ENCODE data around the gene ARID1B.

Gene ARID1B

DNA sequence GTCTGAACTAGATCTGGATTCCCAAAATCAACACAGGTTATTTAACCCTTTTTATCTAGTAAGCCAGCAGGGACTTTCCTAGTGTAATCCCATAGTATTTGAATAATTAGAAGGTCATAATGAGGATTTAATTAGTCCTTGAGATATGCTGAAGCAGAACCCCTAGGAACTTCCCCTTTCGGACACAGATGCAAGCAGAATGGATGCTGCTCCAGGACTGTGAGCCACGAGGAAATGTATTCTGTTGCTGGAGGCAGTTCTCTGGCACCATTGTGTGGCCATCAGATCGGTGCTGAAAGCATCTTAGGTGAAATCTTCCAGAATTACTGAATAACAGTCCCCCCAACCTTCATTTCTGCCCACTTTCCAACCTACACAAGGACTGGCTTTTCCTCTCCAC is 339.2 kb downstream of the ARID1B start:
- no peak for DNase-seq

- DNase-seq, result no peak
Measured at GRCh38 chr6:157117431-157118095, 340.4 kb downstream of the ARID1B start.

GRCh38 chr6:157119502-157120027 is 342.4 kb downstream of the ARID1B start:
- no peak for DNase-seq

DNA sequence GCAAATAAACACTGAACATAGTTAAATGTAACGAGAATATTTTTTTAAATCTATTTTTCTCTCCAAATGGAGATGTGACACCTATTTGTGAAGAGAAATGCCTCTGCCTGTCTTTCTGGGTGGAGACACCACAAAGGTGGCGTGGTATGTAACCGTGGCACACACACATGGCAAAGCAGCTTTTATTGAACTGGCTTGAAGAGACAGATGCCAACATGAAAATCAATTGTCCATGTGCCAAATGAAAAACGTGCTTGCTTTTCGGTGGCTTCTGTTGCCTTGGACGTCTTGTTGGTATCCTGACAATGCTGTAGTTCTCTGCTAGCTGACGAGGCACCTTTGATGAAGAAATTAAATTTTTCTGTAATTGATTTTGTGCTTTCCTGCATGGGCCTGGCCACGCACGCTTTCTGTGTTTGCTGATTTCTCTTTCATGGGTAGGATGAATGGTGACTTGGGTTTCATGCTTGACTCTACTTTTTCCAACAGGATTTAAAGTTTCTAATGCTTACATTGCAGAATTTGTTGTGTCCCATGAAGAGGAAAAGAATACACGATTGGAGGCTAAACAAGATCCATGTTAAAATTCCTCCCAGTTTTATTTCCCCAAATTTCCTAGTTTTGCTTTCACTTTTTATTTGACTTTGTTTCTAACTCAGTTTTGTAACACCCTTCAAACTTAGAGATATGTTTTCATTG is 343.5 kb downstream of the ARID1B start:
- DNase-seq, result peak; percentile 87

GRCh38 chr6:157121897-157122296 is 344.7 kb downstream of the ARID1B start:
- no peak for DNase-seq

DNA sequence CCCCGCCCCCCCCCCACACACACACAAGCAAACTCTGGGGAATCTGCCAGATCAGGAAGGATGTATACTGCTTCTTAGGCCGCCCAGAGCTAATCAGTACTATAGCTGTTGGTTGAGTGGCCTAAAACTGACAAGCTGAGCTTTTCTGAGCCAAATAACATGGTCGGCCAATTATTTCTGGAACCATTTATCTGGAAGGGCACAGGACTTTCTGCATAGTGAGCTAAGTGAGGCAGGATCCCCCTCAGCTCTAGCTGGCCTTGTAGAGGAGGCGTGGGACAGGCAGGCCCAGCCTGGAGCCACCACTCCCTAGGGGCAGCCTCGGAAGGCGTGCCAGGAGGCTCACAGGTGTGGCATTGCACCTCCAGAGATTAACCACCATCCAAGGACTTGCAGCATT is 346.1 kb downstream of the ARID1B start:
- no peak for DNase-seq

DNA sequence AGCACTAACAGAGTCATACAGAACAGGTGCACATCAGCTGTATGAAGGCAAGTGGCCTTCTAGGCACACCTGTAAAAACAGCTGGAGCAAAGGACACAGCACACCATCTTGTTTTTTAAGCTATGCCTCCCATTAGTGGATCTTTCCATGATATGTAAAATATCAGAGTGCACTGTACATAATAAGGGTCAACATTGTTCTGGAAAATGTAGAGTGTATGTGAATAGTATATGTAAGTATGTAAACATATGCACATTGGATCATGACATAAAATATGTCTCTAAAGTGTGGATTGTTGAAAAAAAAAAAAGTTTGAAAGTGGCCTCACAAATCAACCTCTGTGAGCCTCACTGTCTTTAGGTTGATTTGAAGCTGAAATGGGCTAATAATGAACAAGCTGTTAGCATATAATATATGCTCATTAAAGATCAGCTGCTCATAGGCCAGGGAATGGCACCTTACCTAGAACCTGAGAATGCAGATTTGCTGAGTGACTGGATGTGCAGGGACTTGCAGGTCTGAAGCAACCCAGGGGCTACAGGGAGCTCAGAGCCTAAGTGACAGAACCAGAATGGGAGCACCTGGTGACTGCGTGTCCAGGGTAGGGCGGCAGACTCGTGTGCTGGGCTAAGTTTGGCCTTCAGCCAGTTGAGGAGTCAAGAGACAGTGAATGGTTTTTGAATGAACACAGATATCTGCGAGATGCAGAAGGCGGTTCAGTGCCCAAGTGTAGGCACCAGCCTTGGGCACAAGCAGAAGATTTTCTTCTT is 347.5 kb downstream of the ARID1B start:
- no peak for DNase-seq

DNA sequence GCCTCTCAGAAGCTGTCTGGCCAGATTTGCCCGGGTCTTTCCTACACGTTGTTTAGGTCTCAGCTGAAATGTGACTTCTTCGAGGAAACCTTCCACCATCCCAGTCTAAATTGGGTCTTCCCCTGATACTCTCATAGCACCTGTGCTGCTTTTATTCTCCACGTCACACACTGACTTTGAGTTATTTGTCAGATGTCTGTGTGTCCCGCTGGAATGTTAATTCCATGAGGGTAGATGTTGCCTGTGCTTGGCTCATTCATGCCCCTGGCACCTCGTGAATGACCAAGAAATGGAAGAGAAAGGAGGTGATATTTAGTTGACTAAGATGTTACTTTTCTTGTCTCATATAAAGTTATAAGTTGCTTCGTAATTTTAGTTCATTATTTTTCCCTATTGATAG is 348.4 kb downstream of the ARID1B start:
- no peak for DNase-seq

DNA sequence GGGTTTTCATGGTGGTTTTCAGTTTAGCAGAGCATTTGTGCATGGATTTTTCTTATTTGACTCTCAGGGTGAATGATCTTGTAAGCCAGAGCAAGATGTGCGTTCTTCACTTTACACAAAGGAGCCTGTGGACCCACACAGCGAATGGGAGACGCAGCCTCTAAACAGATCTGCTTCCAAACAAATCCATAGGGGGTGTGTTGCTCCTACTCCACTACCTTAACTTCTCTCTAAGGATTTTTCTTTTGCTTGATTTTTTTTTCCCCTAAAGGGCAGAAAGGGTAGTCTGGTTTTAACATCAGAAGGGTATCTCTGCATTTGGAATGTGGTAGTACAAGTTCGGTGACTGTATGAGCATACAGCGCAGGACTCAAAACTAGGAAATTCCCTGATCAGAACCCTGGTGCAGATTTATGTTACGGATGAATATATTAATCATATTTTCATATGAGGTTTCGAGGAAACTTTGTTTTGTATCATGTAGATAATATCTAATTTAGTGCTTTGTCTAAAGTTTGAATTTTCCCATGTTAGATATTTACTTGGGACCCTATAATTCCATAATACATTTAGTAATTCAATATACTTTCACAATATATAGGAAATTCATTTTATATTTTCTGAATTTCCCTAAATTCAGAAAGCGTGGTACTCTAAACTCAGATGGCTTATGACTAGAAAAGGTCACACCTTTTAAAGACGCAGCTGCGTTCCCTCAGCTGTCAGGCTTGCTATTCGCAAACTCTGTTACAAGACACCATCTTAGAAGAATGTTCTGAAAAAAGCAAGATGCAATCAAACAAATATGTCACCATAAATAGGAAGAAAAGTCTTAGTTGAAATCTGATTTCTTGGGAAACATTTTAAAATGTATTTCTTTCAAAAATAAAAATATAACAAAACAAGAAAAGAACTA is 349.3 kb downstream of the ARID1B start:
- no peak for DNase-seq

DNA sequence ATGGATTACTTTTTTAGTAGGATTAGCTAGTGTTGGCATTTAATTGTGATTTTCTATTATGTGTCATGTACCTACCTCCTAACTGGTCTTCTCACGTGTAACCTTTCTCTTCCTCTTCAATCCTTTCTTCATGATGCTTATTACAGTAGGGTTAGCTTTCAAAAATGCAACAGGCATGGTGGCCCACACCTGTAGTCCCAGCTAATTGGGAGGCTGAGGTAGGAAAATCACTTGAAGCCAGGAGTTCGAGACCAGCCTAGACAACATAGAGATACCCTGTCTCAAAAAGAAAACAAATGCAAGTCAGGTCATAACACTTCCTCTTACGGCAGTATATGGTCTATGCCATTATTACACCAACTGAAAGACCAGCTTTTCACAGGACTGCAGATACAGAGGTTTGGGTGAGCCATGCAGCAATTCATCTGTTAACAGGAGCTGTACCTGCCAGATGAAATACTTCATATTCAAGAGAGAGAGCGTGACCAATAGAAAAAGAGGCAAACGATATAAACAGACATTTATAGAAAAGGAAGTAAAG is 351.1 kb downstream of the ARID1B start:
- DNase-seq, result no peak

DNA sequence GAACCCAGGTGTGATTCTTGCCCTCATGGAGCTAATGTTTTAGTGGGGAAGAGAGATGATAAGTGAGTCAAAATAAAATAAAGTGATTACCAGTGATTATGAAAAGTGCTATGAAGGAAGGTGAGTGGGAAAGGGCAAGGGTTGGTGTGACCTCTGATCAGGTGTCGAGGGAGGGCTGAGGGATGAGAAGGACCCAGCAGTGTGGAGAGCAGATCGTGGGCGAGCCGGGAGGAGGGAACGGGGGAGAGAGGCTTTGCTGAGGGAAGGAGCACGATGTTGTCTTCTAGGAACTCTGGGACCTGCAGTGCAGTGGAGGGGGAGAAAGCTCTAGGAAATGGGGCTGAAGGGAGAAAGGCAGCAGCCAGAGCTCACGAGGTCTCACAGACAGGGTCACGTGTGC is 354.1 kb downstream of the ARID1B start:
- DNase-seq, result no peak

DNA sequence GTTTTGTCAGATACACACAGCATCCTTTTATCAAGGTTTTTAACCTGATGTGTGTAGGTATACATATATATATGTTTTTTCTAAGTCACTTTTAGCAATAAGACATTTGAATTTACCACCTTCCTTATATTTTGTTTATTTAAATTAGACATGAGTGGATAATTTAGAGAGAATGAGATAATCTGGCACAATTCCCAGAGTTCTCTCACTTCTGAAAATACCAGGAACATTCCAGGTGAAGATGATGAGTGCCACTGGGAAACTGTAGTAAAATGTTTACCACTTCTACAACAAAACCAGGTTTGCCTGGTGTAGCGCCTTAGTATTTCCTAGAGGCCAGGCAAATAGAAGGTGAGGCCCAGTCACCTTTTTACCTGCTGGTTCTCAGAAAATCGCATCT is 356.7 kb downstream of the ARID1B start:
- no peak for DNase-seq

GRCh38 chr6:157134402-157135047 is 357.3 kb downstream of the ARID1B start:
- DNase-seq, result no peak

- no peak for DNase-seq
Measured at GRCh38 chr6:157135691-157136090, 358.5 kb downstream of the ARID1B start.

- no peak for DNase-seq
Measured at GRCh38 chr6:157137501-157137900, 360.3 kb downstream of the ARID1B start.

GRCh38 chr6:157139054-157139708 is 362.0 kb downstream of the ARID1B start:
- DNase-seq, result peak; percentile 42

- peak; percentile 81 for DNase-seq
Measured at GRCh38 chr6:157143171-157143889, 366.2 kb downstream of the ARID1B start.

DNA sequence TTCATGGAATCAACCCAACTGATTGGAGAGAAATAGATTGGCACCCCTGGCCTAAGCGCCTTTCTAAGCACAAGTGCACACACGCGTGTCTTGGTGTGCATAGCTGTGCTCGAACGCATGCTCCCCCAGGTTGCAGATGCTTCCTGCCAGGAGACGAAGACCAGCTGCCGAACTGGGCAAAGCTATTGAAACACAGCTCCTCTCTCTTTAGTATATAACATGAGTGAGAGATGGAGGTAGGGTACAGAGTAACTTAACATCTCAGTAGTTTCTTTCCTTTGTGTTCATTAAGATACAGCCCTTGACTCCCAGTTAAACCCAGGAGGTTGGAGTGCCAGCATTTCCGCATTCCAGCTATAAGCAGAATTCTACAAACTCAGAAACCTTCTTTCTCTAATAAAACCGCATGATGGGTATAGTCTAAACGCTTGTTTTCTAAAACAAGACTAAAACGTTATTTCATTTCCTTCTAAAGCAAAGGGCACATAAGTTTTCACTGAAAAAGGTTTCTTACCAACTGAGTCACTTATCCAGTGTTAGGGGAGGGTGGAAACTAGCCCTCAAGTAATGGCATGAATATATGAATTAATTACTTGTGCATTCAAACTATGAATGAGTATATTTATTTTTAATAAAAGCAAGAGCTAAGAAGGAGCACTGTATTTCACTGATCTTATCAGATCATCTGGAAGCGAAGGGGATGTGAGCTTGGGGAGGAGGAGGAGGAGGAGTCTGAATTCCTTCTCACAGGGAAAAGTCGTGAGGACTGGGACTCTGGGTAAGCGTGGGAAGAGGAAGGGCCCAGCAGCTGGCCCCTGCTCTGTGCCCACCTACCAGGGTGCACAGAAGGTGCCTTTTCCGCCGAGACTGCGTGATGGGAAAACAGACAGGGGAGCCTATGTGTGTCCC is 367.0 kb downstream of the ARID1B start:
- no peak for DNase-seq

- no peak for DNase-seq
Measured at GRCh38 chr6:157144859-157145568, 367.8 kb downstream of the ARID1B start.

Measured in NCI-H1694 (cell line).